ENCODE measurements around the gene SF1. TPM values are rescaled to one million over a fixed set of nuclear protein-coding genes. Genes with fewer than 3 reads are reported as not detected.

SF1 gene
- total and polyA plus RNA-seq, 2 of the 4 experiments (the other 2 are of a cell fraction) = 56.8 to 88.0 TPM

DNA sequence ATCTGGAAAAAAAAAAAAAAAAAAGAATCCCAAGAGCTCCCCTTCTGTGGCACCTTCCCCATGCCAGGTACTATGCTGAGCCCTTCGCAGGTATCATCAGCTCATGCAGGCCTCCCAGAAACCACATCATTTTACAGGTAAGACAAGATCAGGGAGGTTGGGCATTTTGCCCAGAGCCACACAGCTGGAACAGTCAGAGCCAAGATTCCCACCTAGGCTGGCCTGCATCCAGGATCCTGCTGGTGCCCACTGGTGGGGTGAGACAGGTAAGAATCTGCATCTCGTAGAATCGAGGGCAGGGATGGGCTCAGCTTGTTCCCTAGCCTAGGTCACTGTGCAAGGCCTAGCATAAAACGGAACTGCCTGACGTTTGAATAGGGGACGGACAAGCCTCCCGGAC is 47.7 kb upstream of the SF1 start:
- no peaks in the 10 kb centered on the region for H4K20me1 ChIP-seq (ENCODE audit: insufficient read depth, low read length)
- H4K91ac ChIP-seq (ENCODE audit: insufficient read depth, low read depth, low read length) = no peak overlapping the region
- H2BK15ac ChIP-seq (ENCODE audit: low read depth, low read length) = no peak overlapping the region
- no peaks in the 10 kb centered on the region for H3K9me1 ChIP-seq (ENCODE audit: insufficient read depth, low read length)
- H3K27me3 ChIP-seq (ENCODE audit: control insufficient read depth, insufficient read depth, low read length) = peaks cover 37% of the 10 kb centered on the region
- BruUV-seq (replicated peaks) = no TSS peak
- H3K9me3 ChIP-seq (ENCODE audit: control insufficient read depth, insufficient read depth, low read length) = no peaks in the 10 kb centered on the region
- H2AK5ac ChIP-seq (ENCODE audit: low read depth, low read length) = no peak overlapping the region
- ATAC-seq (ENCODE audit: low read depth) (no peak), DNase-seq (no peak)
- no peak overlapping the region for H3K14ac ChIP-seq (replicated peaks; ENCODE audit: low read depth, low read length)
- POLR2A ChIA-PET (ENCODE audit: unreplicated experiment) = no interaction called here
- no peak overlapping the region for H3K27ac ChIP-seq (ENCODE audit: insufficient read depth, low read length)
- dilution Hi-C loops (cut with HindIII; ENCODE audit: low sequenced_read_pairs, unreplicated experiment) (no loop called here), intact Hi-C loops (cut with micrococcal nuclease) (no loop called here), in situ Hi-C loops (cut with MboI; ENCODE audit: low sequenced_read_pairs) (no loop called here)
- H2AFZ ChIP-seq (replicated peaks; ENCODE audit: low read length, poor library complexity) = no peak overlapping the region
- no peaks in the 10 kb centered on the region for H3K4me1 ChIP-seq (ENCODE audit: control insufficient read depth, insufficient read depth, low read length)
- no peaks in the 10 kb centered on the region for H3K79me1 ChIP-seq (ENCODE audit: low read depth in 1 of 2, low read length in 2 of 2)
- no peak overlapping the region for H3K18ac ChIP-seq (ENCODE audit: low read depth, low read length)
- H3K4me3 ChIP-seq (ENCODE audit: insufficient read depth, low read depth, low read length) = no peak overlapping the region
- H2AK9ac ChIP-seq (replicated peaks; ENCODE audit: low read depth, low read length, poor library complexity) = no peak overlapping the region
- no peak overlapping the region for H2BK120ac ChIP-seq (ENCODE audit: low read depth, low read length)
- no peak overlapping the region for H3K23ac ChIP-seq (ENCODE audit: low read depth, low read length)
- no peak overlapping the region for H3K4me2 ChIP-seq (ENCODE audit: low read depth, low read length)
- no peak overlapping the region for H2BK20ac ChIP-seq (ENCODE audit: low read depth, low read length)
- no peak overlapping the region for H4K5ac ChIP-seq (ENCODE audit: low read depth, low read length)
- no peaks in the 10 kb centered on the region for H3K36me3 ChIP-seq (ENCODE audit: control insufficient read depth, insufficient read depth, low read length)
- no peak overlapping the region for H2BK5ac ChIP-seq (ENCODE audit: low read depth, low read length, poor library complexity, severe bottlenecking)
- WGBS, 2 experiments (ENCODE audit: extremely low coverage in 2 of 2, insufficient read length in 1 of 2) = 91% methylated on average over 5 of the region's 7 CpGs; no CpG with 5 or more reads in 1 of the 2 experiments
- H3K56ac ChIP-seq (ENCODE audit: extremely low read depth, insufficient read depth, low read length) = no peak overlapping the region
- no peak overlapping the region for H4K8ac ChIP-seq (ENCODE audit: low read depth in 2 of 2, low read length in 2 of 2)
- CTCF ChIA-PET = no interaction called here
- H3K4ac ChIP-seq (ENCODE audit: low read depth, low read length) = no peak overlapping the region
- H3K9ac ChIP-seq (ENCODE audit: low read depth, low read length) = no peak overlapping the region
- TF ChIP-seq RFX5 (IDR thresholded peaks at IDR 0.05; ENCODE audit: low read depth, low read length) = no peak
- TF ChIP-seq, protein P1, sequence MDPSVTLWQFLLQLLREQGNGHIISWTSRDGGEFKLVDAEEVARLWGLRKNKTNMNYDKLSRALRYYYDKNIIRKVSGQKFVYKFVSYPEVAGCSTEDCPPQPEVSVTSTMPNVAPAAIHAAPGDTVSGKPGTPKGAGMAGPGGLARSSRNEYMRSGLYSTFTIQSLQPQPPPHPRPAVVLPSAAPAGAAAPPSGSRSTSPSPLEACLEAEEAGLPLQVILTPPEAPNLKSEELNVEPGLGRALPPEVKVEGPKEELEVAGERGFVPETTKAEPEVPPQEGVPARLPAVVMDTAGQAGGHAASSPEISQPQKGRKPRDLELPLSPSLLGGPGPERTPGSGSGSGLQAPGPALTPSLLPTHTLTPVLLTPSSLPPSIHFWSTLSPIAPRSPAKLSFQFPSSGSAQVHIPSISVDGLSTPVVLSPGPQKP (IDR thresholded peaks at IDR 0.05; ENCODE audit: borderline replicate concordance, low read depth, low read length) = no peak
- no peak for TF ChIP-seq RCOR1 (IDR thresholded peaks at IDR 0.05; ENCODE audit: insufficient replicate concordance, low read length)
- TF ChIP-seq POLR2A (IDR thresholded peaks at IDR 0.05; ENCODE audit: low read depth, low read length) = no peak
- no peak for TF ChIP-seq FOS (IDR thresholded peaks at IDR 0.05; ENCODE audit: low read depth, low read length)
- TF ChIP-seq MXI1 (IDR thresholded peaks at IDR 0.05; ENCODE audit: borderline replicate concordance, low read depth, low read length) = no peak
- no peak for TF ChIP-seq CEBPB (IDR thresholded peaks at IDR 0.05; ENCODE audit: low read depth, low read length)
